ENCODE results near the gene FBXL7.

- TF ChIP-seq, protein P1, sequence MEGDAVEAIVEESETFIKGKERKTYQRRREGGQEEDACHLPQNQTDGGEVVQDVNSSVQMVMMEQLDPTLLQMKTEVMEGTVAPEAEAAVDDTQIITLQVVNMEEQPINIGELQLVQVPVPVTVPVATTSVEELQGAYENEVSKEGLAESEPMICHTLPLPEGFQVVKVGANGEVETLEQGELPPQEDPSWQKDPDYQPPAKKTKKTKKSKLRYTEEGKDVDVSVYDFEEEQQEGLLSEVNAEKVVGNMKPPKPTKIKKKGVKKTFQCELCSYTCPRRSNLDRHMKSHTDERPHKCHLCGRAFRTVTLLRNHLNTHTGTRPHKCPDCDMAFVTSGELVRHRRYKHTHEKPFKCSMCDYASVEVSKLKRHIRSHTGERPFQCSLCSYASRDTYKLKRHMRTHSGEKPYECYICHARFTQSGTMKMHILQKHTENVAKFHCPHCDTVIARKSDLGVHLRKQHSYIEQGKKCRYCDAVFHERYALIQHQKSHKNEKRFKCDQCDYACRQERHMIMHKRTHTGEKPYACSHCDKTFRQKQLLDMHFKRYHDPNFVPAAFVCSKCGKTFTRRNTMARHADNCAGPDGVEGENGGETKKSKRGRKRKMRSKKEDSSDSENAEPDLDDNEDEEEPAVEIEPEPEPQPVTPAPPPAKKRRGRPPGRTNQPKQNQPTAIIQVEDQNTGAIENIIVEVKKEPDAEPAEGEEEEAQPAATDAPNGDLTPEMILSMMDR (conservative IDR thresholded peaks at IDR 0.05) = no peak
- TF ChIP-seq ZFX (IDR thresholded peaks at IDR 0.05) = no peak
These were observed 451.1 kb downstream of the FBXL7 start for GRCh38 chr5:15951126-15951525.

All from C4-2B (cell line).